Tibial artery (tissue), 4 donors: ENCODE measurements around the gene EPHB1.

ENCODE experiments used
- DNase-seq, 2 donors: peaks; one replicate each; pipeline ENCODE4 v3.0.0-alpha.2; 2019
- H3K27ac ChIP-seq, 2 donors: fragments of 200-600 bp; sonication (generic) in 1 of 2; 1 replicate in 1 of 2; 2 replicates in 1 of 2; pipeline ENCODE4 v1.5.1; 2018 to 2019; ENCODE audit warnings: mild to moderate bottlenecking in 1 of 2
- H3K27me3 ChIP-seq, 2 donors: fragments of 200-600 bp; sonication (generic) in 1 of 2; one replicate each; pipeline versions ENCODE4 v1.5.1 to v1.6.0; 2016 to 2019
- H3K36me3 ChIP-seq, 3 donors: fragments of 200-600 bp; sonication (generic) in 2 of 3; one replicate each; pipeline ENCODE4 v1.5.1; 2016 to 2019; ENCODE audit warnings: mild to moderate bottlenecking in 2 of 3
- H3K4me1 ChIP-seq, 4 donors: fragments of 200-600 bp; sonication (generic) in 2 of 4; 1 replicate in 3 of 4; 2 replicates in 1 of 4; pipeline ENCODE4 v1.5.1; 2016 to 2019
- H3K4me3 ChIP-seq, 2 donors: fragments of 200-600 bp; sonication (generic) in 1 of 2; 1 replicate in 1 of 2; 2 replicates in 1 of 2; pipeline ENCODE4 v1.5.1; 2018 to 2019; ENCODE audit warnings: mild to moderate bottlenecking in 2 of 2
- H3K9me3 ChIP-seq, 3 donors: fragments of 200-600 bp; sonication (generic) in 1 of 3; one replicate each; pipeline ENCODE4 v1.5.1; 2016 to 2019
- CTCF ChIP-seq, 2 experiments: fragments of 200-600 bp in 1 of 2; fragments of 450-650 bp in 1 of 2; IDR thresholded peaks; one replicate each; pipeline ENCODE4 v1.5.1; 2017 to 2019; ENCODE audit warnings: antibody characterized with exemption in 2 of 2, mild to moderate bottlenecking in 1 of 2, moderate library complexity in 1 of 2
- intact Hi-C: fragments of 100-400 bp; cut with DNase I; formaldehyde crosslinking; loops from one replicate; pipeline ENCODE4 v1.15.0; 2023; ENCODE audit warnings: low total_unique reads

EPHB1 gene

DNA sequence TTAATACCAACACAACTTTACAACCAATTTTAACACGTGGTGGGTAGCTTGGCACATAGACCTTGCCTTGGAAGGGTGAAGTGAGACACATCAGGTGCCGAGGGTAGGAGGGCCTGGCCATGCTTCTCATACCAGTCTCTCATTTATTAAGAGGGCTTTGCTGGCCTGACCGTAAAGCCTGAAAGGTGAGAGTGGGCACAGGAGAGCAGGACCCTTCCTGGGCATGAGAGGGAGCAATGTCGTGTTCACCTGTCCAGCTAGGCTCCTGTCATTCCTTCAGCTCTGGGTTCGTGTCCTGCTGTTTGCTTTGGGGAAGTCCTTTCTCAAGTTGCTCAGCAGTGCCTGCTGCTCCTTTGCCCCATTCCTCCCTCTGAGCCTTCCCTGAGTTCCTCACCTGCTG, 294.4 kb downstream of the EPHB1 start:
- no peaks in the 10 kb centered on the region for H3K9me3 ChIP-seq
- H3K4me3 ChIP-seq: no peak overlapping the region
- intact Hi-C loops: no loop called here
- H3K36me3 ChIP-seq: no peaks in the 10 kb centered on the region
- H3K27ac ChIP-seq: no peak overlapping the region
- H3K4me1 ChIP-seq: no peaks in the 10 kb centered on the region
- no peak for TF ChIP-seq CTCF (IDR thresholded peaks at IDR 0.05)
- DNase-seq: no peak
- no peaks in the 10 kb centered on the region for H3K27me3 ChIP-seq

GRCh38 chr3:135090020-135090717, 295.1 kb downstream of the EPHB1 start:
- no peak overlapping the region for H3K4me3 ChIP-seq
- no peak for TF ChIP-seq CTCF (IDR thresholded peaks at IDR 0.05)
- H3K27me3 ChIP-seq: no peaks in the 10 kb centered on the region
- intact Hi-C loops: no loop called here
- H3K9me3 ChIP-seq: no peaks in the 10 kb centered on the region
- DNase-seq: no peak
- H3K36me3 ChIP-seq: no peaks in the 10 kb centered on the region
- H3K4me1 ChIP-seq: no peaks in the 10 kb centered on the region
- no peak overlapping the region for H3K27ac ChIP-seq

DNA sequence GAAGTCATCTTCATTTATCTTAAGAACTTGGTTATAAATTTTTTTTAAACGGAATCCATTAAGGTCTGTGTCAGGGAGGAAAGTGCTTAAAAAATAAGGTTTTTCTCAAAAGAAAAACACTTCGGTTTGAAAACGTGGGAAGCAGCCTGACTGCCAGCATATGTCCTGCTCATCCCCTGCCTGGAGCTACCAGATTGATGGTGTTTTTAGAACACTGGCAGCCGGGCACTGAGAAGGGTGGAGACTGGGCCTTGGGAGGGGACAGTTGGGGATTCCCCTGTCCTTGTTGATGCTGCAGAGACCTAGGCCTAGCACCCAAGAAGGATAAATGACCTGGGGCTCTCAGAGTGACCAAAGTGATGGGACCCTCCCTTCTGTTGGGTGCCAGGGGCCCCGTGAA, 296.9 kb downstream of the EPHB1 start:
- TF ChIP-seq CTCF (IDR thresholded peaks at IDR 0.05): no peak

DNA sequence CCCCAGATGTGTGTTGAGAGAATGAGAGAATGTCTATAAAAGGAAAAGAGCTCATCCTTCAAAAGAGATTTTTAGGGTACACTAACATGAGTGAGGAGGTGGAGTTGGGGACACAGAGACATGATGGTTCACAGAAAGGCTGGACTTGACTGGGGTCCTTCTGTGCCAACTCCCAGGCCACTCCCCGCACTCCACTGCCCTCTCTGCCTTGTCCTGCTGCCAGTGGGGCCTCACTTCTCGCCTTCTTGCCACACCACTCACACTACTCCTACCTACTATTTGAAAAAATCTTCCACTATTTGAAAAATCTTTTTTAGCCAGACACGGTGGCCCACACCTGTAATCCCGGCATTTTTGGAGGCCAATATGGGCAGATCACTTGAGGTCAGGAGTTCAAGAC, 298.1 kb downstream of the EPHB1 start:
- Histone ChIP-seq H3K4me1 (no peaks in the 10 kb centered on the region), H3K36me3 (no peaks in the 10 kb centered on the region), H3K4me3 (no peak overlapping the region), H3K27ac (no peak overlapping the region), H3K9me3 (no peaks in the 10 kb centered on the region), H3K27me3 (no peaks in the 10 kb centered on the region)
- no peak for TF ChIP-seq CTCF (IDR thresholded peaks at IDR 0.05)
- intact Hi-C loops: no loop called here
- DNase-seq: no peak

More for the DNA sequence above, 296.9 kb downstream of the EPHB1 start:
- Histone ChIP-seq H3K36me3 (no peaks in the 10 kb centered on the region), H3K27me3 (no peaks in the 10 kb centered on the region), H3K4me3 (no peak overlapping the region), H3K27ac (no peak overlapping the region), H3K9me3 (no peaks in the 10 kb centered on the region), H3K4me1 (no peaks in the 10 kb centered on the region)
- no peak for DNase-seq
- intact Hi-C loops: no loop called here

- no peaks in the 10 kb centered on the region for H3K9me3 ChIP-seq
- H3K27me3 ChIP-seq: no peaks in the 10 kb centered on the region
- intact Hi-C loops: no loop called here
- no peak overlapping the region for H3K27ac ChIP-seq
- no peak overlapping the region for H3K4me3 ChIP-seq
- DNase-seq: no peak
- no peak for TF ChIP-seq CTCF (IDR thresholded peaks at IDR 0.05)
- H3K36me3 ChIP-seq: no peaks in the 10 kb centered on the region
- no peaks in the 10 kb centered on the region for H3K4me1 ChIP-seq
These were observed 302.4 kb downstream of the EPHB1 start for GRCh38 chr3:135097276-135097946.
